SK-N-SH (cell line): ENCODE measurements around the gene ERVH48-1.
"Not testable (repeated sequence)": the region's sequence is repeated elsewhere in the genome, so short reads cannot be mapped to it uniquely, and the experiment has no call there.

ENCODE experiments used
- CTCF ChIP-seq: fragments of 200-600 bp; sonication (generic); IDR thresholded peaks from 2 replicates; pipeline ENCODE4 v1.6.1; 2017; ENCODE audit warnings: antibody characterized with exemption, mild to moderate bottlenecking, moderate library complexity
- POLR2AphosphoS5 ChIP-seq: IDR thresholded peaks from 2 replicates; pipeline ENCODE4 v1.6.1; 2012; ENCODE audit warnings: low read depth, low read length
- RAD21 ChIP-seq: IDR thresholded peaks from 2 replicates; pipeline ENCODE4 v1.6.1; 2012; ENCODE audit warnings: mild to moderate bottlenecking, low read length
- REST ChIP-seq: IDR thresholded peaks from 2 replicates; pipeline ENCODE4 v1.6.1; 2012; ENCODE audit warnings: mild to moderate bottlenecking, low read depth, low read length, moderate library complexity

GRCh38 chr21:42927474-42928200 lies 2.2 kb upstream of the ERVH48-1 start:
- not testable (repeated sequence) for TF ChIP-seq REST, RAD21, POLR2AphosphoS5, CTCF
